ENCODE measurements around the gene CDHR1.

DNA sequence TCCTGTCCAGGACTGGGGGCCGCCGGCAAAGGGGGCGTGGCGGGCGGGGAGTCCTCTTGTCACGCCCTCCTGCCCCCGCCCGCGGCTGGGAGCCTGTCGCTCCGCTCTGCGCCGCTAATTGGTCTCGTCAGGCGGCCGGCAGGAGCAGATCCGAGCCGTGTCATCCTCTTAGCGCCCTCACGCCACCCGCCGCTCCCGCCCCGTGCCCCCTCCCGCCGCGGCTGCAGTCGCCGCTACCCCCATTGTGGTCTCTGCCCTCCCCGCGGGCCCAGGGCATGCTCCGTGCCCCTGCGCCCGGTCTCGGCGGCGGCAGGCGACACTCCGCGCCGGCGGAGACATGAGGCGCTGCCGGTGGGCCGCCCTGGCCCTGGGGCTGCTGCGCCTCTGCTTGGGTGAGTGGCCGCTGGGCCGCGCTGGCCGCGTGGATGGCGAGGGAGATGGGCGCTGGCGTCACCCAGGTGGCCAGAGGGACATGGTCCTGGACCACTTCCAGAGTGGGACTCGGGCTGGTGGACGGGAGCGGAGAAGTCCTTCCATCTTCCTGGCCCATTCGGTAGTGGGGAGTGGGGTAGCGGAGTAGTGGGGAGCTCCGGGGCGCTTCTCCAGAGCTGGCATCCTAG is at the start of gene CDHR1:
- TF ChIP-seq BCL11A (IDR thresholded peaks at IDR 0.05; ENCODE audit: low read depth, low read length), result no peak
- no peak for TF ChIP-seq HDAC6 (IDR thresholded peaks at IDR 0.05; ENCODE audit: unreplicated experiment)
- no peak for TF ChIP-seq RAD21 (IDR thresholded peaks at IDR 0.05; ENCODE audit: insufficient read depth, low read depth, low read length)
- TF ChIP-seq, protein P1, sequence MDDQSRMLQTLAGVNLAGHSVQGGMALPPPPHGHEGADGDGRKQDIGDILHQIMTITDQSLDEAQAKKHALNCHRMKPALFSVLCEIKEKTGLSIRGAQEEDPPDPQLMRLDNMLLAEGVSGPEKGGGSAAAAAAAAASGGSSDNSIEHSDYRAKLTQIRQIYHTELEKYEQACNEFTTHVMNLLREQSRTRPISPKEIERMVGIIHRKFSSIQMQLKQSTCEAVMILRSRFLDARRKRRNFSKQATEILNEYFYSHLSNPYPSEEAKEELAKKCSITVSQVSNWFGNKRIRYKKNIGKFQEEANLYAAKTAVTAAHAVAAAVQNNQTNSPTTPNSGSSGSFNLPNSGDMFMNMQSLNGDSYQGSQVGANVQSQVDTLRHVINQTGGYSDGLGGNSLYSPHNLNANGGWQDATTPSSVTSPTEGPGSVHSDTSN (IDR thresholded peaks at IDR 0.05; ENCODE audit: insufficient replicate concordance, low read depth, low read length), result peak; percentile 48
- TF ChIP-seq, protein P2, sequence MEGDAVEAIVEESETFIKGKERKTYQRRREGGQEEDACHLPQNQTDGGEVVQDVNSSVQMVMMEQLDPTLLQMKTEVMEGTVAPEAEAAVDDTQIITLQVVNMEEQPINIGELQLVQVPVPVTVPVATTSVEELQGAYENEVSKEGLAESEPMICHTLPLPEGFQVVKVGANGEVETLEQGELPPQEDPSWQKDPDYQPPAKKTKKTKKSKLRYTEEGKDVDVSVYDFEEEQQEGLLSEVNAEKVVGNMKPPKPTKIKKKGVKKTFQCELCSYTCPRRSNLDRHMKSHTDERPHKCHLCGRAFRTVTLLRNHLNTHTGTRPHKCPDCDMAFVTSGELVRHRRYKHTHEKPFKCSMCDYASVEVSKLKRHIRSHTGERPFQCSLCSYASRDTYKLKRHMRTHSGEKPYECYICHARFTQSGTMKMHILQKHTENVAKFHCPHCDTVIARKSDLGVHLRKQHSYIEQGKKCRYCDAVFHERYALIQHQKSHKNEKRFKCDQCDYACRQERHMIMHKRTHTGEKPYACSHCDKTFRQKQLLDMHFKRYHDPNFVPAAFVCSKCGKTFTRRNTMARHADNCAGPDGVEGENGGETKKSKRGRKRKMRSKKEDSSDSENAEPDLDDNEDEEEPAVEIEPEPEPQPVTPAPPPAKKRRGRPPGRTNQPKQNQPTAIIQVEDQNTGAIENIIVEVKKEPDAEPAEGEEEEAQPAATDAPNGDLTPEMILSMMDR (IDR thresholded peaks at IDR 0.05 in 2 of 3, conservative IDR thresholded peaks at IDR 0.05 in 1 of 3; ENCODE audit: control insufficient read depth in 2 of 3, extremely low read depth in 1 of 3, insufficient read depth in 1 of 3, low read depth in 3 of 3, low read length in 3 of 3), result no peak
- TF ChIP-seq LARP7 (IDR thresholded peaks at IDR 0.05), result no peak
- TF ChIP-seq WRNIP1 (IDR thresholded peaks at IDR 0.05; ENCODE audit: borderline replicate concordance, low read depth, low read length), result no peak
- TF ChIP-seq TCF12 (IDR thresholded peaks at IDR 0.05; ENCODE audit: low read depth, low read length), result no peak
